A549 (cell line): Measurements from ENCODE around the gene ADGRG6. TPM values are rescaled to one million over a fixed set of nuclear protein-coding genes. Genes with fewer than 3 reads are reported as not detected.

ENCODE experiments used
- ATAC-seq, 2 experiments: fragments of 200-7000 bp in 1 of 2; fragments of >200 bp in 1 of 2; cut with Nextera tagmentation in 1 of 2; cut with Tn5 transposase in 1 of 2; 3 replicates each; pipeline versions ENCODE4 v1.8.0 to v1.9.1; 2018 to 2020; ENCODE audit warnings: mild to moderate bottlenecking in 1 of 2, moderate library complexity in 1 of 2
- CTCF ChIA-PET: fragments of 300-600 bp; sonication (Branson Sonifier 250); formaldehyde crosslinking; extraction: SDS; loops from one replicate; lab custom pipeline; 2021; ENCODE audit warnings: antibody characterized with exemption, inconsistent platforms; lab: Yijun Ruan, JAX
- POLR2A ChIA-PET: fragments of 350-600 bp; formaldehyde crosslinking; extraction: SDS; loops from one replicate; lab custom pipeline; 2021; ENCODE audit warnings: antibody characterized with exemption, inconsistent platforms; lab: Yijun Ruan, JAX
- DNase-seq, 2 experiments: peaks; one replicate each; pipeline versions ENCODE4 v3.0.0 to v3.0.0-alpha.2; 2011 to 2016; ENCODE audit warnings: low read depth in 1 of 2, low spot score in 1 of 2
- FAIRE-seq: peaks from 2 replicates; lab custom pipeline; 2011; peaks lifted over from hg19 to GRCh38; lab: Jason Lieb, UNC
- H3K27ac ChIP-seq, 2 experiments: fragments of >200 bp; sonication (Bioruptor Twin); formaldehyde crosslinking; 3 replicates each; pipeline ENCODE4 v1.5.1; 2016 to 2017
- H3K4me1 ChIP-seq: fragments of >200 bp; sonication (Bioruptor Twin); formaldehyde crosslinking; 3 replicates; pipeline ENCODE4 v1.6.1; 2016
- H3K4me2 ChIP-seq: fragments of >200 bp; sonication (Bioruptor Twin); formaldehyde crosslinking; 3 replicates; pipeline ENCODE4 v1.6.1; 2016
- H3K4me3 ChIP-seq: fragments of >200 bp; sonication (Bioruptor Twin); formaldehyde crosslinking; 3 replicates; pipeline ENCODE4 v1.5.1; 2016
- H3K9me3 ChIP-seq: fragments of >200 bp; sonication (Bioruptor Twin); formaldehyde crosslinking; 3 replicates; pipeline ENCODE4 v1.6.1; 2016
- CBX2 ChIP-seq: fragments of 200-600 bp; sonication (generic); IDR thresholded peaks from 2 replicates; pipeline ENCODE4 v1.6.1; 2016; ENCODE audit warnings: low read depth, mild to moderate bottlenecking, borderline replicate concordance
- CBX8 ChIP-seq: fragments of 200-600 bp; sonication (generic); IDR thresholded peaks from 2 replicates; pipeline ENCODE4 v1.6.1; 2016
- FOXS1 ChIP-seq: fragments of 250-450 bp; sonication (Bioruptor Pico); IDR thresholded peaks from 2 replicates; pipeline ENCODE4 v1.5.0; 2020; ENCODE audit warnings: mild to moderate bottlenecking, moderate library complexity
- GATA3 ChIP-seq: IDR thresholded peaks from 2 replicates; pipeline ENCODE4 v1.6.1; 2012; ENCODE audit warnings: borderline replicate concordance
- HDAC2 ChIP-seq: fragments of 200-600 bp; sonication (generic); IDR thresholded peaks from 2 replicates; pipeline ENCODE4 v1.6.1; 2016
- MAZ ChIP-seq: fragments of 150-350 bp; IDR thresholded peaks from 2 replicates; pipeline ENCODE4 v1.6.1; 2014; ENCODE audit warnings: antibody characterized with exemption, low read depth, low read length, borderline replicate concordance
- NFE2L2 ChIP-seq: fragments of 150-350 bp; conservative IDR thresholded peaks from 2 replicates; pipeline ENCODE4 v1.6.1; 2014; ENCODE audit warnings: low read length
- POLR2A ChIP-seq: IDR thresholded peaks from 2 replicates; pipeline ENCODE4 v1.6.1; 2012; ENCODE audit warnings: mild to moderate bottlenecking, low read length
- RFX5 ChIP-seq: fragments of 450-650 bp; IDR thresholded peaks from 2 replicates; pipeline ENCODE4 v1.7.1; 2014; ENCODE audit warnings: antibody characterized with exemption, mild to moderate bottlenecking, moderate library complexity
- RNF2 ChIP-seq: fragments of 200-600 bp; sonication (generic); IDR thresholded peaks from 2 replicates; pipeline ENCODE4 v1.6.1; 2016; ENCODE audit warnings: low read depth, mild to moderate bottlenecking, antibody characterized with exemption, moderate library complexity, borderline replicate concordance
- ZFP36 ChIP-seq: fragments of 450-650 bp; IDR thresholded peaks from 2 replicates; pipeline ENCODE4 v1.6.1; 2014; ENCODE audit warnings: borderline replicate concordance; ENCODE audit not compliant: partially characterized antibody
- WGBS: methylation state at CpG from one replicate; pipeline ENCODE4 v1.1.6; 2017; ENCODE audit errors: missing lambda C conversion rate; 5-methylcytosine and 5-hydroxymethylcytosine counted together
- polyA plus RNA-seq, 4 experiments: library from polyadenylated mRNA; depleted of rRNA in 3 of 4; stranded (reverse); fragments of >200 nt; fragmentation: RNase III in 1 of 4; extraction: RNeasy Plus Mini Kit Qiagen cat#74134 plus additional on column Dnase treatment in 1 of 4; gene quantifications; 2 replicates in 3 of 4; 3 replicates in 1 of 4; pipeline ENCODE4 v1.2.3, GENCODE V29; 2011 to 2017
- TF ChIP-seq, protein P1 (sequence below): fragments of 200-600 bp; sonication (generic); IDR thresholded peaks from 2 replicates; pipeline ENCODE4 v1.6.1; 2016; ENCODE audit warnings: antibody characterized with exemption, mild to moderate bottlenecking, moderate library complexity
- TF ChIP-seq, protein P2 (sequence below): fragments of 450-650 bp; IDR thresholded peaks from 2 replicates; pipeline ENCODE4 v1.6.1; 2014; ENCODE audit warnings: antibody characterized with exemption
- TF ChIP-seq, protein P3 (sequence below): IDR thresholded peaks from 2 replicates; pipeline ENCODE4 v1.6.1; 2012; ENCODE audit warnings: low read depth, borderline replicate concordance
- TF ChIP-seq, protein P4 (sequence below): fragments of 250-450 bp; sonication (Bioruptor Pico); IDR thresholded peaks from 2 replicates; pipeline ENCODE4 v1.5.0; 2021; ENCODE audit warnings: mild to moderate bottlenecking, moderate library complexity, borderline replicate concordance

Gene ADGRG6
- polyA plus RNA-seq, 2 of the 4 experiments (the other 2 are of a cell fraction): 55.4 to 181 TPM

DNA sequence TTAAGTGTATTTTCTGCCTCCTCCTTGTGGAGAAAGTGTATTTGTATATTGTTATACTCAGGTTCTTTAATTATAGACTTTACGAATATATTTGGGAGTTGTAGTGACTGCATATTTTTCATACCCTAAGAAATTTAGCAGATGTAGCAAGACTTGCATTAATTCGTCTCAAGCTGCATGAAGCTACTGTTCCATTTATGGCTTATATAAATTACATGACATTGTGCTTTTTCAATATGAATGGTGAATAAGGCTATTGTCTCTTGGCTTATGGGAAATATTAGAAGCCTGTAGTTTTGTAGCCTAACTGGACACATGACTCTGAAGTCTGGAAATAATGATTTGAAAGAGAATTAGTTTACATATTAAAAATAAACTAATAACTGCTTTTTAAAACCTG lies 2.4 kb downstream of the ADGRG6 start (continued):
- TF ChIP-seq, protein P1, sequence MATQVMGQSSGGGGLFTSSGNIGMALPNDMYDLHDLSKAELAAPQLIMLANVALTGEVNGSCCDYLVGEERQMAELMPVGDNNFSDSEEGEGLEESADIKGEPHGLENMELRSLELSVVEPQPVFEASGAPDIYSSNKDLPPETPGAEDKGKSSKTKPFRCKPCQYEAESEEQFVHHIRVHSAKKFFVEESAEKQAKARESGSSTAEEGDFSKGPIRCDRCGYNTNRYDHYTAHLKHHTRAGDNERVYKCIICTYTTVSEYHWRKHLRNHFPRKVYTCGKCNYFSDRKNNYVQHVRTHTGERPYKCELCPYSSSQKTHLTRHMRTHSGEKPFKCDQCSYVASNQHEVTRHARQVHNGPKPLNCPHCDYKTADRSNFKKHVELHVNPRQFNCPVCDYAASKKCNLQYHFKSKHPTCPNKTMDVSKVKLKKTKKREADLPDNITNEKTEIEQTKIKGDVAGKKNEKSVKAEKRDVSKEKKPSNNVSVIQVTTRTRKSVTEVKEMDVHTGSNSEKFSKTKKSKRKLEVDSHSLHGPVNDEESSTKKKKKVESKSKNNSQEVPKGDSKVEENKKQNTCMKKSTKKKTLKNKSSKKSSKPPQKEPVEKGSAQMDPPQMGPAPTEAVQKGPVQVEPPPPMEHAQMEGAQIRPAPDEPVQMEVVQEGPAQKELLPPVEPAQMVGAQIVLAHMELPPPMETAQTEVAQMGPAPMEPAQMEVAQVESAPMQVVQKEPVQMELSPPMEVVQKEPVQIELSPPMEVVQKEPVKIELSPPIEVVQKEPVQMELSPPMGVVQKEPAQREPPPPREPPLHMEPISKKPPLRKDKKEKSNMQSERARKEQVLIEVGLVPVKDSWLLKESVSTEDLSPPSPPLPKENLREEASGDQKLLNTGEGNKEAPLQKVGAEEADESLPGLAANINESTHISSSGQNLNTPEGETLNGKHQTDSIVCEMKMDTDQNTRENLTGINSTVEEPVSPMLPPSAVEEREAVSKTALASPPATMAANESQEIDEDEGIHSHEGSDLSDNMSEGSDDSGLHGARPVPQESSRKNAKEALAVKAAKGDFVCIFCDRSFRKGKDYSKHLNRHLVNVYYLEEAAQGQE: no peak
- TF ChIP-seq RFX5 (no peak), NFE2L2 (no peak), HDAC2 (no peak), MAZ (no peak), CBX2 (no peak), FOXS1 (no peak)
- TF ChIP-seq, protein P2, sequence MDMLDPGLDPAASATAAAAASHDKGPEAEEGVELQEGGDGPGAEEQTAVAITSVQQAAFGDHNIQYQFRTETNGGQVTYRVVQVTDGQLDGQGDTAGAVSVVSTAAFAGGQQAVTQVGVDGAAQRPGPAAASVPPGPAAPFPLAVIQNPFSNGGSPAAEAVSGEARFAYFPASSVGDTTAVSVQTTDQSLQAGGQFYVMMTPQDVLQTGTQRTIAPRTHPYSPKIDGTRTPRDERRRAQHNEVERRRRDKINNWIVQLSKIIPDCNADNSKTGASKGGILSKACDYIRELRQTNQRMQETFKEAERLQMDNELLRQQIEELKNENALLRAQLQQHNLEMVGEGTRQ: no peak

DNA sequence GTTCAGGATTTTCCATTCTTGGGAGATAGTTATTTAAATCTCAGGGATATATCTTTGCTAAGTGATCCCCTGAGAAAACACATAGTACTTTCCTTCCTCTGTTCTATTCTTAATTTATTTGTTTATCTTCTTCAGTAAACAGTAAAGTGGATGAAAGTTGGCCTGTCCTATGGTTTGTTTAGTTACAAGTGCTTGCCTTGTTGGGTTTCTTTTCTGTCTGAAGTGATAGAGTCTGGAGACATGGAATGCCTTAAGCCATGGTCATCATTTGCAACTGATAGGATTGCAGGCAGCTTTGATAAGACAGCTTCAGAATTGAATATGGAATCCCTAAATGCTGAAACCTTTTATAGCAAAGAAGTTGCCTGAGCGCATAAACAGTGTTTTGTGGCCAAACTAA lies 4.9 kb downstream of the ADGRG6 start:
- FAIRE-seq (no peak), ATAC-seq (peak in 1 of 2 experiments; percentile 21; a peak in 3 of 6 replicates), DNase-seq (peak in 1 of 2 experiments; percentile 51)
- Histone ChIP-seq H3K4me3 (peak overlapping the region; percentile 81; the same call in 1 of the 3 replicates), H3K27ac (peak overlapping the region; percentile 75 to 97; a peak in 5 of 6 replicates), H3K4me2 (peak overlapping the region; percentile 85), H3K4me1 (peaks cover 69% of the 10 kb centered on the region), H3K9me3 (no peaks in the 10 kb centered on the region)
- ChIA-PET CTCF (interaction anchor here (0.9 kb wide), 1 partner anchor 50 kb away, joined by 3 read pairs; no protein-coding TSS in a partner anchor), POLR2A (no interaction called here)
- WGBS: 85% methylated on average over 1 of the region's 1 CpG
- no peak for TF ChIP-seq NFE2L2
- TF ChIP-seq GATA3: peak; percentile 44; the same call in 1 of the 2 replicates

DNA sequence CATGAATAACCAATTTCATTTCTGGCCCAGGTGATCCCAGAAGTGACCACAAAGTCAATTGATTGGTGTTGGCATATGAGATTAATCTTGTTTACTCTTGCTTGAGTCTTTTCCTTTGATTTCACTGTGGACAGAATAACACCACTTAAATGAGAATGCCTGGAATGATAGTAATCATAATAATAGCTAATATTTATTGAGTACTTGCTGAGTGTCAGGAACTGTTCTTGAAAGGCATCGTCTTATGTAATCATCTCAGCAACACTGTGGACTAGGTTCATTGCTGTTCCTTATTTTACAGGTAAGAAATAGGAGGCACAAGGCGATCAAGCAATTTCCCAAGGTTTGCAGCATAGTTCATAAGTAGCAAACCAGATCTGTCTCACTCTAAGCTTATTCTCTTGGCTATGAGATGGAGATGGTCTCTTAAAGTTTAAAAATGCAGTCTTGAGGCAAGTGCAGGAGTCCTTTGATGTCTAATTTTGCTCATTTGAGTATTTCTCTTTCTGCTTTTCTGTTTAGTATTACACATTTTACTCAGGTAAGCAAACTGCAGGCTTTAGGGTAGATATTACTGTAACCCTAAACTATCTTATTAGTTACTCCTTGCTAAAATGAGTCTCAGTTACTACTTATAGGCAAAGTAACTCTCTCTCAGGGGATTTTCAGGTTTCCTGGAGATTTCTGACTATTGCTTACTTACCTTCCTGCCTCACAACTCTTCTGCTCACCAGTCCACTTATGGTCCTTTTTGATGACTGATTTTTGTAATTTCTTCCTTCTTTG lies 6.3 kb downstream of the ADGRG6 start:
- peak overlapping the region; percentile 78 to 97 for H3K27ac ChIP-seq
- H3K4me1 ChIP-seq: peaks cover 83% of the 10 kb centered on the region
- 0 out of 3 replicates have a peak overlapping the region, but pooled peaks have one; percentile 8 for H3K4me3 ChIP-seq
- FAIRE-seq (no peak), DNase-seq (no peak), ATAC-seq (no peak; a peak in 1 of 6 replicates)
- no peaks in the 10 kb centered on the region for H3K9me3 ChIP-seq
- ChIA-PET CTCF (interaction anchor here (0.7 to 1.3 kb wide), 2 partner anchors 9 to 152 kb away, joined by 3 to 5 read pairs; no protein-coding TSS in a partner anchor), POLR2A (no interaction called here)
- H3K4me2 ChIP-seq: peak overlapping the region; percentile 85
- WGBS: 18% methylated on average over 2 of the region's 2 CpGs
- TF ChIP-seq RNF2 (no peak), GATA3 (peak; percentile 65)
- TF ChIP-seq, all 56 proteins: peak for 1

DNA sequence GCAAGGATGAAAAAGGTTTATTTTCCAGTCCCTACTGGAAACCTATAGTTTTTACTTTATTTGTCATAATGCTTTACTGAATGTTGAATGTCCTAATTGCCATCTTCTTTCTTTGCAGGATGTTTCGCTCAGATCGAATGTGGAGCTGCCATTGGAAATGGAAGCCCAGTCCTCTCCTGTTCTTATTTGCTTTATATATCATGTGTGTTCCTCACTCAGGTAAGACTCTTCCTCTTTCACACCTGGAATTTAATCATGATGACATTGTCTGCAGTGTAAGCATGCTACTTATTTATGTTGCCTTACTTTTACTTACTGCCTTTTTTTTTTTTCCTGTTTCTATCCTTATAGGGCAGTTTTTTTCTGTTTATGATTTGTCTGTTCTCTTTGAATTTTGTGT lies 7.6 kb downstream of the ADGRG6 start:
- Histone ChIP-seq H3K4me1 (peaks cover 95% of the 10 kb centered on the region), H3K27ac (peak overlapping the region; percentile 47 to 58; a peak in 4 of 6 replicates), H3K4me2 (peak overlapping the region; percentile 85), H3K9me3 (no peaks in the 10 kb centered on the region), H3K4me3 (no peak overlapping the region)
- no peak for DNase-seq
- WGBS: 81% methylated on average over 2 of the region's 2 CpGs
- FAIRE-seq: no peak
- ChIA-PET CTCF (no interaction called here), POLR2A (no interaction called here)
- no peak for ATAC-seq
- TF ChIP-seq, protein P3, sequence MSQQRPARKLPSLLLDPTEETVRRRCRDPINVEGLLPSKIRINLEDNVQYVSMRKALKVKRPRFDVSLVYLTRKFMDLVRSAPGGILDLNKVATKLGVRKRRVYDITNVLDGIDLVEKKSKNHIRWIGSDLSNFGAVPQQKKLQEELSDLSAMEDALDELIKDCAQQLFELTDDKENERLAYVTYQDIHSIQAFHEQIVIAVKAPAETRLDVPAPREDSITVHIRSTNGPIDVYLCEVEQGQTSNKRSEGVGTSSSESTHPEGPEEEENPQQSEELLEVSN: no peak
- TF ChIP-seq, protein P4, sequence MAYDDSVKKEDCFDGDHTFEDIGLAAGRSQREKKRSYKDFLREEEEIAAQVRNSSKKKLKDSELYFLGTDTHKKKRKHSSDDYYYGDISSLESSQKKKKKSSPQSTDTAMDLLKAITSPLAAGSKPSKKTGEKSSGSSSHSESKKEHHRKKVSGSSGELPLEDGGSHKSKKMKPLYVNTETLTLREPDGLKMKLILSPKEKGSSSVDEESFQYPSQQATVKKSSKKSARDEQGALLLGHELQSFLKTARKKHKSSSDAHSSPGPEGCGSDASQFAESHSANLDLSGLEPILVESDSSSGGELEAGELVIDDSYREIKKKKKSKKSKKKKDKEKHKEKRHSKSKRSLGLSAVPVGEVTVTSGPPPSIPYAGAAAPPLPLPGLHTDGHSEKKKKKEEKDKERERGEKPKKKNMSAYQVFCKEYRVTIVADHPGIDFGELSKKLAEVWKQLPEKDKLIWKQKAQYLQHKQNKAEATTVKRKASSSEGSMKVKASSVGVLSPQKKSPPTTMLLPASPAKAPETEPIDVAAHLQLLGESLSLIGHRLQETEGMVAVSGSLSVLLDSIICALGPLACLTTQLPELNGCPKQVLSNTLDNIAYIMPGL (CRISPR knock-in tag): no peak
- no peak for TF ChIP-seq GATA3
- TF ChIP-seq POLR2A: no peak
- TF ChIP-seq CBX8: no peak
- TF ChIP-seq FOXS1: no peak
- no peak for TF ChIP-seq ZFP36
- TF ChIP-seq, all 56 proteins: peak for 0
